HEK293T (cell line): ENCODE measurements around the gene DGLUCY.

Source experiments
- CTCF ChIA-PET: fragments of 350-600 bp; formaldehyde crosslinking; extraction: SDS; loops from one replicate; lab custom pipeline; 2021; ENCODE audit warnings: antibody characterized with exemption, inconsistent platforms; lab: Yijun Ruan, JAX
- POLR2A ChIA-PET: fragments of 350-600 bp; formaldehyde crosslinking; extraction: SDS; loops from one replicate; lab custom pipeline; 2020; ENCODE audit warnings: antibody characterized with exemption, inconsistent platforms; lab: Yijun Ruan, JAX
- DNase-seq: peaks from one replicate; pipeline ENCODE4 v3.0.0; 2012; ENCODE audit warnings: mixed read lengths; ENCODE audit errors: extremely low spot score
- ARNT ChIP-seq: fragments of 450-650 bp; IDR thresholded peaks from 2 replicates; pipeline ENCODE4 v1.6.1; 2017; ENCODE audit warnings: mild to moderate bottlenecking
- BHLHE40 ChIP-seq: fragments of 450-650 bp; IDR thresholded peaks from 2 replicates; pipeline ENCODE4 v1.6.1; 2016; ENCODE audit warnings: mild to moderate bottlenecking, moderate library complexity, borderline replicate concordance
- CTBP1 ChIP-seq: fragments of 450-650 bp; IDR thresholded peaks from 2 replicates; pipeline ENCODE4 v1.6.1; 2016; ENCODE audit warnings: borderline replicate concordance
- ELF4 ChIP-seq: fragments of 450-650 bp; IDR thresholded peaks from 2 replicates; pipeline ENCODE4 v1.6.1; 2017; ENCODE audit warnings: antibody characterized with exemption
- FOXA1 ChIP-seq: fragments of 450-650 bp; IDR thresholded peaks from 2 replicates; pipeline ENCODE4 v1.6.1; 2016; ENCODE audit warnings: mild to moderate bottlenecking
- FOXK2 ChIP-seq: fragments of 450-650 bp; IDR thresholded peaks from 2 replicates; pipeline ENCODE4 v1.6.1; 2016; ENCODE audit warnings: mild to moderate bottlenecking
- FOXM1 ChIP-seq: fragments of 450-650 bp; IDR thresholded peaks from 2 replicates; pipeline ENCODE4 v1.6.1; 2017; ENCODE audit warnings: mild to moderate bottlenecking, borderline replicate concordance
- HDGF ChIP-seq: fragments of 450-650 bp; IDR thresholded peaks from 2 replicates; pipeline ENCODE4 v1.6.1; 2017; ENCODE audit warnings: antibody characterized with exemption, borderline replicate concordance
- L3MBTL2 ChIP-seq: fragments of 450-650 bp; conservative IDR thresholded peaks from 2 replicates; pipeline ENCODE4 v1.6.1; 2016; ENCODE audit warnings: mild to moderate bottlenecking
- LEF1 ChIP-seq: fragments of 450-650 bp; IDR thresholded peaks from 2 replicates; pipeline ENCODE4 v1.6.1; 2017; ENCODE audit warnings: mild to moderate bottlenecking, borderline replicate concordance
- NFRKB ChIP-seq: fragments of 450-650 bp; IDR thresholded peaks from 2 replicates; pipeline ENCODE4 v1.6.1; 2016; ENCODE audit warnings: mild to moderate bottlenecking, moderate library complexity
- SP1 ChIP-seq: fragments of 450-650 bp; IDR thresholded peaks from 2 replicates; pipeline ENCODE4 v1.6.1; 2017
- SUZ12 ChIP-seq: fragments of 450-650 bp; IDR thresholded peaks from 2 replicates; pipeline ENCODE4 v1.6.1; 2016; ENCODE audit warnings: mild to moderate bottlenecking
- TARDBP ChIP-seq: fragments of 450-650 bp; IDR thresholded peaks from 2 replicates; pipeline ENCODE4 v1.6.1; 2016
- ZNF384 ChIP-seq: fragments of 450-650 bp; IDR thresholded peaks from 2 replicates; pipeline ENCODE4 v1.6.1; 2016
- TF ChIP-seq, protein P1 (sequence below): fragments of 450-650 bp; IDR thresholded peaks from 2 replicates; pipeline ENCODE4 v1.6.1; 2016

The DGLUCY gene

DNA sequence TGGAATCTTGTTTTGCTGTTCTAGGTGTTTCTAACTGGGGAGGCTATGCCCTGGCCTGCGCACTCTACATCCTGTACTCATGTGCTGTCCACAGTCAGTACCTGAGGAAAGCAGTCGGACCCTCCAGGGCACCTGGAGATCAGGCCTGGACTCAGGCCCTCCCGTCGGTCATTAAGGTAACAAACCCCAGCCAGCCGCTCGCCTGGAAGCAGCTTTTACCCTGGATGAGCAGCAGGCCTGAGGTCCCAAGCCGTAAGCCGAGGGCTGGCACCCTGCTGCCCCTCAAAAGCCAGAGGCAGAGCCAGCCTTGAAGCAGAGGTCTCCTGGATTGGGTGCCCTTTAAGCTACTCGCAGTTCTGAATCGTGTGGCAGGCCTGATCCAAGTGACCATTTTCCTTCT is 101.5 kb downstream of the DGLUCY start:
- POLR2A ChIA-PET = no interaction called here
- CTCF ChIA-PET = no interaction called here
- TF ChIP-seq SUZ12 (no peak), LEF1 (no peak), HDGF (no peak), ARNT (no peak), L3MBTL2 (no peak), ZNF384 (no peak), FOXA1 (no peak), FOXK2 (no peak), FOXM1 (no peak), NFRKB (no peak), BHLHE40 (no peak), TARDBP (no peak)
- TF ChIP-seq, protein P1, sequence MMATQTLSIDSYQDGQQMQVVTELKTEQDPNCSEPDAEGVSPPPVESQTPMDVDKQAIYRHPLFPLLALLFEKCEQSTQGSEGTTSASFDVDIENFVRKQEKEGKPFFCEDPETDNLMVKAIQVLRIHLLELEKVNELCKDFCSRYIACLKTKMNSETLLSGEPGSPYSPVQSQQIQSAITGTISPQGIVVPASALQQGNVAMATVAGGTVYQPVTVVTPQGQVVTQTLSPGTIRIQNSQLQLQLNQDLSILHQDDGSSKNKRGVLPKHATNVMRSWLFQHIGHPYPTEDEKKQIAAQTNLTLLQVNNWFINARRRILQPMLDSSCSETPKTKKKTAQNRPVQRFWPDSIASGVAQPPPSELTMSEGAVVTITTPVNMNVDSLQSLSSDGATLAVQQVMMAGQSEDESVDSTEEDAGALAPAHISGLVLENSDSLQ = no peak
- no peak for DNase-seq

DNA sequence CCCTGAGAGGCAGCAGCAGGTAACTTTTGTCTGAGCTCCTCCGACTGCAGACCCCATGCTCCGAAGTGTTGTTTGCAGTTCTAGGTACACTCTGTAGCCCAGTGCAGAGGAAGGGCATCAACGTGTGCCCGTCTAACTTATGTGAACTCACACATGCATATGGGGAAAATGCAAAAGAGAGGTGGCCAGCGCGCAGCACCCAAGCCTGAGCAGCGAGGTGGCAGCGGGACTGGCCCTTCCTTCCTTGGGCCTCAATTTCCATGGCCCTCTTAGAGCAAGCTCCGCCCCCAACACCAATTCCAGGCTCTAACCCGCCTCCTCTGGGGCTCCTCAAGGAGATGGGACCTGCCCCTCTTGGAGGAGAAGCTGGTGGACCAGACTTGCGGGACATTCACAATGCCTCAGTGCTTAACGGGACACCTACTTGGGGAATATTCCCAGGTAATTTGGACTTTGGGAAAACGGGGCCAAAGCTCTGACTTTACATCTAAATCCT is 102.9 kb downstream of the DGLUCY start:
- CTCF ChIA-PET = no interaction called here
- DNase-seq = no peak
- no peak for TF ChIP-seq ELF4
- no peak for TF ChIP-seq SUZ12
- TF ChIP-seq, protein P1 = no peak
- no peak for TF ChIP-seq CTBP1
- no peak for TF ChIP-seq ZNF384
- TF ChIP-seq HDGF = no peak
- no peak for TF ChIP-seq FOXM1
- no peak for TF ChIP-seq LEF1
- TF ChIP-seq TARDBP = no peak
- TF ChIP-seq NFRKB = no peak
- no peak for TF ChIP-seq BHLHE40
- TF ChIP-seq ARNT = no peak
- TF ChIP-seq L3MBTL2 = no peak
- no peak for TF ChIP-seq FOXK2
- TF ChIP-seq SP1 = no peak
- no peak for TF ChIP-seq FOXA1
- POLR2A ChIA-PET = no interaction called here

DNA sequence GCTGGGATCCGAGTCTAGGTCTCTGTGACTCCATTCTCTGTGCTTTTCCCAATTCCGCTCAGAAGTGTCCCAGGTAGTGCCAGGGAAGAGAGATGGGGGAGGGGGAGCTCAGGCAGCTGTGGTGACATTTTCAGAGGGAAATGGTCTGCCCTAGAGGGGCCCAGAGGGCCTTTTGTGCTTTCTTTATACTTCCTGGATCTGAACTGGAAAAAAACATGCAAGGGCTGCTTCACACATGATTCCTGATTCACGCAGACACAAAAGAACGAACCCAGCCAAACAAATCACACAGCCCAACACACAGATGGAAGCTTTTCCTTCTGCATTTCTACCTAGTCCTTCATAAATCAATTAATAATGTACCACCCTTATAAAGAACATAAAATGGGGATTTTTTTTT is 104.1 kb downstream of the DGLUCY start:
- CTCF ChIA-PET = no interaction called here
- POLR2A ChIA-PET = no interaction called here
- DNase-seq = no peak

DNA sequence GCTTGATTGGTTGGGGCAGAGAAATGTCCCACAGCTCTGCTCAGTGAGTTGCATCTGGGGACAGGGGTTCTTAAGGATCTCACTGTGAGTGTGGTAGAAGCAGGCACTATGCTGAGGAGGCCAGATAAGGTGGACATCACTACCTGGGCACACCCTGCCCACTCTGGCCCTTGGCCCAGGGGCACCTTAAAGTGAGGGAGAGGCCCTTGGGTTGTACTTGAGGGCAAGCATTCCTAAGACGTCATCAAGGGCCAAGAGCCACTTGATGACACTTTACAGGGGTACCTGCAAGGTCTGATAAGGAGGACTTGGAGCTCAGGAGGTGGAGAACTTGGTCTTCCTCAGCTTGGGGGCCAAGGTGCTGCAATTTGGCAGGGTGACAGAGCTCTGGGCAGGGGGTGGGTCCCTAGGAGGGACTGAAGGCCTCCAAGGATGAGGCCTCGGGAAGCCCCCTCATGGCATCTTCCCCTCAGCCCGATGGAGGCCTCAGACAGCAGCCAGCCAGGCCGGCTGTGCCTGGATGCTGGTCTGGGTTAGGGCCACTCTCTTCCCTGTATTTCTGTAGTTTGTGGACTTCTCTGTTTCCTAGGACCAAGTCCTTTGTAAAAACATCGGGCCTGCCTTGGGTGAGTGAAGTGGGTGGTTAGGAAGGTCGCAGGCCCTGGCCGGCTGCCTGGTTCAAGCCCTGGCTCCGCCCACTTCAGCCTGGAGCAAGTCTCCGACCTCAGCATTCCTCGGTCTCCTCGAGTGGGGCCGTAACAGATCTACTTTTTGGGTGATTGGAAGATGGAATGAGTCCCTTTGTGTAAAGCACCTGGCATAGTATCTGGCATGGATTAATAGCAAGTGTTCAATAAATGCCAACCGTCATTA is 105.9 kb downstream of the DGLUCY start:
- CTCF ChIA-PET = no interaction called here
- no peak for DNase-seq
- POLR2A ChIA-PET = no interaction called here
- TF ChIP-seq NFRKB (no peak), FOXM1 (no peak), ARNT (no peak)

More for the DNA sequence above, 104.1 kb downstream of the DGLUCY start:
- no peak for TF ChIP-seq CTBP1
- no peak for TF ChIP-seq ELF4
- TF ChIP-seq ARNT = no peak
- no peak for TF ChIP-seq SP1
- no peak for TF ChIP-seq ZNF384
- TF ChIP-seq FOXK2 = no peak
- no peak for TF ChIP-seq FOXM1
- TF ChIP-seq TARDBP = no peak

DNA sequence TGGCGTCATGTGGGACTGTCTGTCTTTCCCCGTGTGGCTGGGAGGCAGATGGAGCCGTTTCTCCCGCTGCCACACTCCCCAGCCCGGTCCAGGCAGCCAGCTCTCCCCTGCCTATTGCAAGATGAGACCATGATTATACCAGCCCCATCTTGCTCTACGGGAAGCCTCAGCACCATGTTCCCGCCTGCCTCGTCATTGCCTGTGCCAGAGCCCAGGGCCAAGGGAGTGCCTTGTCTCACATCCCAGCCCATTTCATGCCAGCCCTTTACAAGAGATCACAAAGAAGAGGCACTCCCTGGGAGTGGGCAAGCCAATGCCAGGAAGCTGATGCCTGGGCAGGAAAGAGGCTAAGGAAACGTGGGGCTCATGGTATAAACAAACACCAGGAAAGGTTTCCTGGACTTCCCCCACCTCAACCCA is 106.7 kb downstream of the DGLUCY start:
- CTCF ChIA-PET = no interaction called here
- TF ChIP-seq CTBP1 = no peak
- no peak for TF ChIP-seq HDGF
- TF ChIP-seq FOXK2 = no peak
- no peak for TF ChIP-seq ARNT
- TF ChIP-seq BHLHE40 = no peak
- TF ChIP-seq SUZ12 = no peak
- TF ChIP-seq, protein P1 = no peak
- no peak for TF ChIP-seq ELF4
- no peak for TF ChIP-seq FOXM1
- POLR2A ChIA-PET = no interaction called here
- DNase-seq = no peak

DNA sequence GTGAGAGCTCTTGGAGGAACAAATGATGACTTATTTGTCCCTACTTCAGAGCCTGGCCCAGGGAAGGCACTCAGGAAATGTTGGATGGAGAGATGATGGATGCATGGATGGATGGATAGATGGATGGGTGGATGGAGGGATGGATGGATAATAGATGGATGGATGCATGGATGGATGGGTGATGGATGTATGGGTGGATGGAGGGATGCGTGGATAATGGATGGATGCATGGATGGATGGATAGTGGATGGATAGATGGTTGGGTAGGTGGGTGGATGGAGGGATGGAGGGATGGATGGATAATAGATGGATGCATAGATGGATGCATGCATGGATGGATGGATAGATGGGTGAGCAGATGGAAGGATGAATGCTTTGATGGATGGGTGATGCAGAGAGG is 107.4 kb downstream of the DGLUCY start:
- POLR2A ChIA-PET = no interaction called here
- no peak for TF ChIP-seq SUZ12
- no peak for TF ChIP-seq NFRKB
- TF ChIP-seq L3MBTL2 = no peak
- no peak for TF ChIP-seq ZNF384
- CTCF ChIA-PET = no interaction called here
- DNase-seq = no peak
